ENCODE results near the gene RALY.

DNA sequence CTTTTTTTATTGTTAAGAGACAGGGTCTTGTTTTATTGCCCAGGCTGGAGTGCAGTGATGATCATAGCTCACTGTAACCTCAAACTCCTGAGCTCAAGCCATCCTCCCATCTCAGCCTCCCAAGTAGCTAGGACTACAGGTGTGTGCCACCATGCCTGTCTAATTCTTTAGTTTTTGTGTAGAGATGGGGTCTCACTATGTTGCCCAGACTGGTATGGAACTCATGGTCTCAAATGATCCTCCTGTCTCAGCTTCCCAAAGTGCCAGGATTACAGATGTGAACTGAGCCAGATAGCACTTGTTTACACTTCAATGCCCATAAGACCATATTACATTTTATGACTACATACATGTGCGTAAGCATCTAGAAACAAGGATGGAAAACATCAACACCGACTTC lies 100.2 kb downstream of the RALY start:
- TF ChIP-seq, protein P1, sequence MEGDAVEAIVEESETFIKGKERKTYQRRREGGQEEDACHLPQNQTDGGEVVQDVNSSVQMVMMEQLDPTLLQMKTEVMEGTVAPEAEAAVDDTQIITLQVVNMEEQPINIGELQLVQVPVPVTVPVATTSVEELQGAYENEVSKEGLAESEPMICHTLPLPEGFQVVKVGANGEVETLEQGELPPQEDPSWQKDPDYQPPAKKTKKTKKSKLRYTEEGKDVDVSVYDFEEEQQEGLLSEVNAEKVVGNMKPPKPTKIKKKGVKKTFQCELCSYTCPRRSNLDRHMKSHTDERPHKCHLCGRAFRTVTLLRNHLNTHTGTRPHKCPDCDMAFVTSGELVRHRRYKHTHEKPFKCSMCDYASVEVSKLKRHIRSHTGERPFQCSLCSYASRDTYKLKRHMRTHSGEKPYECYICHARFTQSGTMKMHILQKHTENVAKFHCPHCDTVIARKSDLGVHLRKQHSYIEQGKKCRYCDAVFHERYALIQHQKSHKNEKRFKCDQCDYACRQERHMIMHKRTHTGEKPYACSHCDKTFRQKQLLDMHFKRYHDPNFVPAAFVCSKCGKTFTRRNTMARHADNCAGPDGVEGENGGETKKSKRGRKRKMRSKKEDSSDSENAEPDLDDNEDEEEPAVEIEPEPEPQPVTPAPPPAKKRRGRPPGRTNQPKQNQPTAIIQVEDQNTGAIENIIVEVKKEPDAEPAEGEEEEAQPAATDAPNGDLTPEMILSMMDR (IDR thresholded peaks at IDR 0.05) = no peak
- no peak for TF ChIP-seq POLR2A (IDR thresholded peaks at IDR 0.05)

All from body of pancreas (tissue), 4 donors.